CD4-positive, alpha-beta T cell treated with Interleukin-15 for 4 hours (primary cell): Measurements from ENCODE around the gene CNOT10.

Source experiments
- DNase-seq: peaks from one replicate; pipeline ENCODE4 v3.0.0-alpha.2; 2020; ENCODE audit warnings: low spot score

Gene CNOT10

GRCh38 chr3:32818970-32819511 is 134.1 kb downstream of the CNOT10 start:
- no peak for DNase-seq

- no peak for DNase-seq
These were observed 134.8 kb downstream of the CNOT10 start for GRCh38 chr3:32819551-32820348.

GRCh38 chr3:32820430-32820829 is 135.4 kb downstream of the CNOT10 start:
- no peak for DNase-seq

GRCh38 chr3:32820971-32821685 is 136.1 kb downstream of the CNOT10 start:
- no peak for DNase-seq

GRCh38 chr3:32821686-32822296 is 136.8 kb downstream of the CNOT10 start:
- no peak for DNase-seq

- DNase-seq = no peak
These were observed 137.9 kb downstream of the CNOT10 start for GRCh38 chr3:32822609-32823498.
